ENCODE data around the gene PRH1. TPM values are rescaled to one million over a fixed set of nuclear protein-coding genes. Genes with fewer than 3 reads are reported as not detected.

Gene PRH1
- 4.2 TPM for total RNA-seq
- long read RNA-seq: 0 reads

- DNase-seq (ENCODE audit: missing footprints) (no peak), ATAC-seq (no peak)
- intact Hi-C loops (cut with DNase I): no loop called here
Observed at GRCh38 chr12:10884086-10884725, at the start of gene PRH1. Gene PRH1 (minus strand): TSS chr12:10884255. CDS start chr12:10884217, 38 bp downstream.

GRCh38 chr12:10928746-10929286 is 44.8 kb upstream of the PRH1 start, which contains the start of gene PRH2:
Gene PRH2 (plus strand): TSS chr12:10929236. CDS start chr12:10929274, 38 bp downstream.
- DNase-seq (ENCODE audit: missing footprints) (peak; percentile 25), ATAC-seq (no peak)
- intact Hi-C loops (cut with DNase I): no loop called here

GRCh38 chr12:10926269-10926668 is 42.2 kb upstream of the PRH1 start:
- no peak for DNase-seq (ENCODE audit: missing footprints)
- no peak for ATAC-seq
- intact Hi-C loops (cut with DNase I): no loop called here

- DNase-seq (ENCODE audit: missing footprints) (no peak), ATAC-seq (no peak)
- intact Hi-C loops (cut with DNase I): no loop called here
Observed at GRCh38 chr12:10919809-10920208, 35.8 kb upstream of the PRH1 start.

GRCh38 chr12:10910380-10910779 is 26.3 kb upstream of the PRH1 start:
- DNase-seq (ENCODE audit: missing footprints) (no peak), ATAC-seq (peak; percentile 57)

GRCh38 chr12:10909462-10909861 is 25.4 kb upstream of the PRH1 start, which contains the start of gene TAS2R13:
Gene TAS2R13 (minus strand): TSS chr12:10909562. CDS start chr12:10909298, 264 bp downstream.
- DNase-seq (ENCODE audit: missing footprints): no peak
- no peak for ATAC-seq
- intact Hi-C loops (cut with DNase I): no loop called here

More at GRCh38 chr12:10910380-10910779, 26.3 kb upstream of the PRH1 start:
- intact Hi-C loops (cut with DNase I): no loop called here

GRCh38 chr12:10904686-10905085 is 20.6 kb upstream of the PRH1 start:
- intact Hi-C loops (cut with DNase I): no loop called here
- ATAC-seq (no peak), DNase-seq (ENCODE audit: missing footprints) (no peak)

GRCh38 chr12:10901427-10901826 is 17.4 kb upstream of the PRH1 start:
- DNase-seq (ENCODE audit: missing footprints) (no peak), ATAC-seq (no peak)
- intact Hi-C loops (cut with DNase I): no loop called here

- intact Hi-C loops (cut with DNase I): no loop called here
- ATAC-seq (no peak), DNase-seq (ENCODE audit: missing footprints) (no peak)
Observed at GRCh38 chr12:10900972-10901371, 16.9 kb upstream of the PRH1 start.

GRCh38 chr12:10900530-10900929 is 16.5 kb upstream of the PRH1 start:
- no peak for DNase-seq (ENCODE audit: missing footprints)
- ATAC-seq: no peak
- intact Hi-C loops (cut with DNase I): no loop called here

GRCh38 chr12:10896854-10897253 is 12.8 kb upstream of the PRH1 start:
- intact Hi-C loops (cut with DNase I): no loop called here
- no peak for ATAC-seq
- DNase-seq (ENCODE audit: missing footprints): no peak

GRCh38 chr12:10891937-10892336 is 7.9 kb upstream of the PRH1 start:
- intact Hi-C loops (cut with DNase I): no loop called here
- DNase-seq (ENCODE audit: missing footprints) (no peak), ATAC-seq (no peak)

- no peak for DNase-seq (ENCODE audit: missing footprints)
Observed at GRCh38 chr12:10889226-10889625, 5.2 kb upstream of the PRH1 start.

GRCh38 chr12:10873378-10873777 is 10.7 kb downstream of the PRH1 start:
- intact Hi-C loops (cut with DNase I): no loop called here
- no peak for ATAC-seq
- no peak for DNase-seq (ENCODE audit: missing footprints)

More at GRCh38 chr12:10889226-10889625, 5.2 kb upstream of the PRH1 start:
- intact Hi-C loops (cut with DNase I): no loop called here
- ATAC-seq: no peak

GRCh38 chr12:10867381-10867780 is 16.7 kb downstream of the PRH1 start:
- DNase-seq (ENCODE audit: missing footprints) (no peak), ATAC-seq (no peak)
- intact Hi-C loops (cut with DNase I): loop anchor here (10.0 kb wide), 1 partner anchor 327 kb away; no protein-coding TSS in a partner anchor

- no peak for ATAC-seq
- intact Hi-C loops (cut with DNase I): loop anchor here (10.0 kb wide), 1 partner anchor 331 kb away; no protein-coding TSS in a partner anchor
- DNase-seq (ENCODE audit: missing footprints): no peak
Observed at GRCh38 chr12:10863512-10864218, 20.4 kb downstream of the PRH1 start.

- intact Hi-C loops (cut with DNase I): loop anchor here (10.0 kb wide), 1 partner anchor 333 kb away; no protein-coding TSS in a partner anchor
- no peak for ATAC-seq
Observed at GRCh38 chr12:10861366-10861765, 22.7 kb downstream of the PRH1 start.

GRCh38 chr12:10855807-10856206 is 28.2 kb downstream of the PRH1 start:
- DNase-seq (ENCODE audit: missing footprints) (peak; percentile 50), ATAC-seq (no peak)
- intact Hi-C loops (cut with DNase I): no loop called here

More at GRCh38 chr12:10861366-10861765, 22.7 kb downstream of the PRH1 start:
- DNase-seq (ENCODE audit: missing footprints): no peak

GRCh38 chr12:10853776-10854175 is 30.3 kb downstream of the PRH1 start:
- ATAC-seq (no peak), DNase-seq (ENCODE audit: missing footprints) (no peak)
- intact Hi-C loops (cut with DNase I): no loop called here
